Measurements from ENCODE around the gene SLAIN2.
A peak's percentile ranks its signal among the peaks of the same experiment; 100 is the strongest.

Gene SLAIN2

DNA sequence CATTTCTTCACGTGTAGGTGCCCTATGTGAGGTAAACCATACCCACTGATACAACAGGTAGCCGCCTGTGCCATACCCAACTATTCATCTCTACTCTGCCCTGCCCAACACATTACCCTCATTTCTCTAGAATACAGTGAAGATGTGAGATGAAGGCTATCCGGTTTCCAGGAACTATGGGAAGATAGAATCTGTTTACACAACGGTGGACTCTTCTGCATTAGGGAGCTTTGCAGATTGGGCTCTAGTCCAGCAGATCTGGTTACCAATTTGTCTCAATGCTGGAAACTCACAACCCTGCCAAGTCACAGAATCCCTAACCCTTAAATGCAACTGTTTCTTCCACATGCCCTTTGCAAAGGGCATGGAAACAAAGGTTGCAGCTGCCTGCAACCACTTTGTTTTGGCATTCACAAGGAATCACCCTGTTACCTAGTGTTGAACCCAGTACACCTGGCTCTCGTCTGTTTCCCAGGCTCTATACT lies 6.4 kb upstream of the SLAIN2 start:
- Histone ChIP-seq H3K27me3 (ENCODE audit: low read depth, low read length) (no peaks in the 10 kb centered on the region), H3K36me3 (ENCODE audit: control insufficient read depth in 1 of 2, insufficient read depth in 2 of 2, low read length in 2 of 2) (no peaks in the 10 kb centered on the region), H3K9me3 (ENCODE audit: control insufficient read depth in 1 of 2, low read length in 2 of 2) (no peaks in the 10 kb centered on the region), H3K4me1 (ENCODE audit: control insufficient read depth in 1 of 2, insufficient read depth in 2 of 2, low read length in 2 of 2) (no peaks in the 10 kb centered on the region), H3K27ac (ENCODE audit: low read length) (no peak overlapping the region), H3K4me3 (ENCODE audit: low read depth in 1 of 2, low read length in 2 of 2) (no peak overlapping the region)

DNA sequence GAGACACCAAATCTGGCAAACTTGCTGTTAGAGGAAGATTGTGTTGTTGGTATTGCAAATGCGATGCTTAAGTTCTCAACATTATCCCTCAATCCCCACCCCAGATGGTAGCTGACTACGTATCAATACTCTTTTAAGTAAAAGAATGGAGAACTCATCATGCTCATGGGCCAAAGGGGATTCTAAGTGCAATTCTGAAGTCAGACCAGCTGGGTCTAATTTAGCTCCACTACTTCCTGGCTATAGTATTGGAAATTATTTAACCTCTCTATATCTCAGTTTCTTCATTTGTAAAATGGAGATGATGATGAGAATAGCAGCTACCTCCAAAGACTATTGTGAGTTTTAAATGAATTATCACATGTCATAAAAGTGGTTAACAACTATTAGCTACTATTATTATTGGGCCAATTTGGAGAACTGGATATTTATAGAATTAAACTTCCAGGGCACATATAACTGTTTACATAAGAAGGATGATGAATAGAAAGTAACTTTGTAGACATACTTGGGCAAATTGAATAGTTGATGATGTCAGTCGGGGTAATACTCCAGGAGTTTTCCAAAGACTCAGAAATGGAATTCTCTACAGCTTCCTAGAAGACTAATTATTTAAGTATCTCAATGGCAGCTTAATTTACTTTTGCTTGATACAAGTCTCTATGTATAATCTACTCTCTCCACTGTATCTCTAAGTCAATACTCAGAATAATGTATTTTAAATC lies 5.0 kb upstream of the SLAIN2 start:
- H3K9me3 ChIP-seq (ENCODE audit: control insufficient read depth in 1 of 2, low read length in 2 of 2), result no peaks in the 10 kb centered on the region
- H3K4me1 ChIP-seq (ENCODE audit: control insufficient read depth in 1 of 2, insufficient read depth in 2 of 2, low read length in 2 of 2), result no peaks in the 10 kb centered on the region
- H3K27ac ChIP-seq (ENCODE audit: low read length), result no peak overlapping the region
- no peak overlapping the region for H3K4me3 ChIP-seq (ENCODE audit: low read depth in 1 of 2, low read length in 2 of 2)
- H3K27me3 ChIP-seq (ENCODE audit: low read depth, low read length), result no peaks in the 10 kb centered on the region
- peaks cover 0 to 8% of the 10 kb centered on the region in 2 donors for H3K36me3 ChIP-seq (ENCODE audit: control insufficient read depth in 1 of 2, insufficient read depth in 2 of 2, low read length in 2 of 2)

DNA sequence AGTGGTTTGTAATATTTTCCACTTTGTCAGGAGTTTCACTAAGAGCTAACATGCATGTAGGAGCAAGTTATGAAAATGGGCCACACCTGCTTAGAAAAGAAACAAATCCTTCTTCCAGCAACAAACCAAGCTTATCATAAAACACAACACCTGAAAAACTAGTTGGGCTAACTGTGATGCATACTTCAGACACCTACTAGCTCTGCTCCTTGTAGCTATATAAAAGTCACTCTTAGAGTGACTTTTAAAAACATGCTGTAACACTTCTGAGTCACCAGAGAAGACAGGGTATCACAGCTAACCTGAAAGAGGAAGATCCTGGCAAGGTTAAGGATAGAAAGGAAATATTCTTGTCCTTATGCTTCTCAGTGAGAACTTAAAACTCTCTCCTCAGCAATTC lies 3.6 kb upstream of the SLAIN2 start:
- H3K36me3 ChIP-seq (ENCODE audit: control insufficient read depth in 1 of 2, insufficient read depth in 2 of 2, low read length in 2 of 2), result peaks cover 0 to 15% of the 10 kb centered on the region in 2 donors
- no peaks in the 10 kb centered on the region for H3K9me3 ChIP-seq (ENCODE audit: control insufficient read depth in 1 of 2, low read length in 2 of 2)
- peaks cover 0 to 5% of the 10 kb centered on the region in 2 donors for H3K4me1 ChIP-seq (ENCODE audit: control insufficient read depth in 1 of 2, insufficient read depth in 2 of 2, low read length in 2 of 2)
- H3K27ac ChIP-seq (ENCODE audit: low read length), result no peak overlapping the region
- H3K4me3 ChIP-seq (ENCODE audit: low read depth in 1 of 2, low read length in 2 of 2), result no peak overlapping the region
- no peaks in the 10 kb centered on the region for H3K27me3 ChIP-seq (ENCODE audit: low read depth, low read length)

DNA sequence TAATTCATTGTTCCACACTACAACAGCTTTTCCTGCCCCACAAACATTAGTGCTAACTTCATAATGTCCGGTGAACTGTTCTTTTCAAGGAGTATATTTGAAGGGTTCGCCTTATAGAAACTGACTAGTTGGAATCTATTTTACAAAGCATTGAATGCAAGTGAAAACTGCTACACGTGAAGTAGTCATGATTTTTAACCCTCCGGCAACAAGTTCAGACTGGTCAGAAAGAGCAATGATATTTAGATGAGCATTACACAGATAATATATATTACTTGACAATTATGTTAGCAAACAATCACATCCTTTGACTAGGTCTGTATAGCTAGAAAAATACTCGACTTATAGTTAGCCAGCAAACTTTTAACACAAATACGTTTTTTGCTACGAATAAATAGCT lies 1.7 kb upstream of the SLAIN2 start:
- Histone ChIP-seq H3K4me1 (ENCODE audit: control insufficient read depth in 1 of 2, insufficient read depth in 2 of 2, low read length in 2 of 2) (peaks cover 4 to 24% of the 10 kb centered on the region in 2 donors), H3K4me3 (ENCODE audit: low read depth in 1 of 2, low read length in 2 of 2) (no peak overlapping the region), H3K36me3 (ENCODE audit: control insufficient read depth in 1 of 2, insufficient read depth in 2 of 2, low read length in 2 of 2) (peaks cover 0 to 15% of the 10 kb centered on the region in 2 donors), H3K9me3 (ENCODE audit: control insufficient read depth in 1 of 2, low read length in 2 of 2) (no peaks in the 10 kb centered on the region), H3K27me3 (ENCODE audit: low read depth, low read length) (no peaks in the 10 kb centered on the region), H3K27ac (ENCODE audit: low read length) (no peak overlapping the region)

GRCh38 chr4:48340276-48340964 lies 909 bp upstream of the SLAIN2 start:
- no peaks in the 10 kb centered on the region for H3K9me3 ChIP-seq (ENCODE audit: control insufficient read depth in 1 of 2, low read length in 2 of 2)
- peak overlapping the region; percentile 87 to 91 for H3K4me3 ChIP-seq (ENCODE audit: low read depth in 1 of 2, low read length in 2 of 2)
- peaks cover 0 to 15% of the 10 kb centered on the region in 2 donors for H3K36me3 ChIP-seq (ENCODE audit: control insufficient read depth in 1 of 2, insufficient read depth in 2 of 2, low read length in 2 of 2)
- no peaks in the 10 kb centered on the region for H3K27me3 ChIP-seq (ENCODE audit: low read depth, low read length)
- H3K27ac ChIP-seq (ENCODE audit: low read length), result peak overlapping the region; percentile 96
- peaks cover 4 to 31% of the 10 kb centered on the region in 2 donors for H3K4me1 ChIP-seq (ENCODE audit: control insufficient read depth in 1 of 2, insufficient read depth in 2 of 2, low read length in 2 of 2)

DNA sequence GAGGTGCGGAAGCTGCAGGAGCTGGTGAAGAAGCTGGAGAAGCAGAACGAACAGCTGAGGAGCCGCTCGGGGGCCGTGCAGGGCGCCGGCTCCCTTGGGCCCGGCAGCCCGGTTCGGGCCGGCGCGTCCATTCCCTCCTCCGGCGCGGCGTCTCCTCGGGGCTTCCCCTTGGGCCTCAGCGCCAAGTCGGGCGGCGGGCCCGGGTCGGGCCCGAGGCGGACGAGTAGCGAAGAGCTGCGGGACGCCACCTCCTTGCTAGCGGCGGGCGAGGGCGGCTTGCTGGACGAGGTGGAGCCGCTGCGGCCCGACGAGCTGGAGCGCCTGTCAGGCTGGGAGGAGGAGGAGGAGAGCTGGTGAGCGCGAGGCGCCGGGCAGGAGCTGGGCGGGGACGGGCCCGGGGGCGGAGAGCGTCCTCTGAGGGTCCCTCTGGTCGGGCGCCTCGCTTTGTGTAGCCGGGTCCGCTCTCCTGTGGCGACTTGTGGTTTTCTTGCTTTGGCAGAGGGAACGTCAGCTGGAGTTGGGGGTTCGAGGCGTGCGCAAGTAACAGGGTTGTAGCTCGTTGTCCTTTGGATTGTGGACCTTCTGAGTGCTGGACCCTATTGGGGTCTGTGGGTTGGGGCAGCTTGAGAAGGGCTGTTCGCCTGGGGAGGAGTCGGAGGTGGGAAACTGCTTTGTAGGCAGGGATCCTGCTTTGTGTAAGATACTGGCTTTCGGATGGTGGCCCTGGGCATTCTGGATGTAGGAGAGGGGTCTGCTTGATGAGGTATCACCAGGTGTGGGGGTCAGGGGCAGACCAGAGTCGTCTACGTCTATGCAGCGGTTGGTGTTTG lies 662 bp downstream of the SLAIN2 start:
- Histone ChIP-seq H3K27ac (ENCODE audit: low read length) (peak overlapping the region; percentile 88), H3K36me3 (ENCODE audit: control insufficient read depth in 1 of 2, insufficient read depth in 2 of 2, low read length in 2 of 2) (peaks cover 0 to 15% of the 10 kb centered on the region in 2 donors), H3K27me3 (ENCODE audit: low read depth, low read length) (no peaks in the 10 kb centered on the region), H3K4me3 (ENCODE audit: low read depth in 1 of 2, low read length in 2 of 2) (peak overlapping the region; percentile 91 to 96), H3K4me1 (ENCODE audit: control insufficient read depth in 1 of 2, insufficient read depth in 2 of 2, low read length in 2 of 2) (peaks cover 4 to 38% of the 10 kb centered on the region in 2 donors), H3K9me3 (ENCODE audit: control insufficient read depth in 1 of 2, low read length in 2 of 2) (no peaks in the 10 kb centered on the region)

- peak overlapping the region; percentile 88 for H3K27ac ChIP-seq (ENCODE audit: low read length)
- H3K4me1 ChIP-seq (ENCODE audit: control insufficient read depth in 1 of 2, insufficient read depth in 2 of 2, low read length in 2 of 2), result peaks cover 4 to 38% of the 10 kb centered on the region in 2 donors
- no peaks in the 10 kb centered on the region for H3K27me3 ChIP-seq (ENCODE audit: low read depth, low read length)
- peaks cover 0 to 15% of the 10 kb centered on the region in 2 donors for H3K36me3 ChIP-seq (ENCODE audit: control insufficient read depth in 1 of 2, insufficient read depth in 2 of 2, low read length in 2 of 2)
- no peaks in the 10 kb centered on the region for H3K9me3 ChIP-seq (ENCODE audit: control insufficient read depth in 1 of 2, low read length in 2 of 2)
- peak overlapping the region; percentile 91 to 96 for H3K4me3 ChIP-seq (ENCODE audit: low read depth in 1 of 2, low read length in 2 of 2)
These were observed 1.2 kb downstream of the SLAIN2 start for GRCh38 chr4:48342606-48342880.

- H3K4me3 ChIP-seq (ENCODE audit: low read depth in 1 of 2, low read length in 2 of 2), result peak overlapping the region; percentile 91 to 96
- H3K27me3 ChIP-seq (ENCODE audit: low read depth, low read length), result no peaks in the 10 kb centered on the region
- H3K27ac ChIP-seq (ENCODE audit: low read length), result peak overlapping the region; percentile 25
- H3K36me3 ChIP-seq (ENCODE audit: control insufficient read depth in 1 of 2, insufficient read depth in 2 of 2, low read length in 2 of 2), result peaks cover 0 to 15% of the 10 kb centered on the region in 2 donors
- peaks cover 4 to 38% of the 10 kb centered on the region in 2 donors for H3K4me1 ChIP-seq (ENCODE audit: control insufficient read depth in 1 of 2, insufficient read depth in 2 of 2, low read length in 2 of 2)
- H3K9me3 ChIP-seq (ENCODE audit: control insufficient read depth in 1 of 2, low read length in 2 of 2), result no peaks in the 10 kb centered on the region
These were observed 1.7 kb downstream of the SLAIN2 start for GRCh38 chr4:48343035-48343434.

- peak overlapping the region; percentile 91 to 96 for H3K4me3 ChIP-seq (ENCODE audit: low read depth in 1 of 2, low read length in 2 of 2)
- no peaks in the 10 kb centered on the region for H3K27me3 ChIP-seq (ENCODE audit: low read depth, low read length)
- peak overlapping the region; percentile 19 for H3K27ac ChIP-seq (ENCODE audit: low read length)
- H3K4me1 ChIP-seq (ENCODE audit: control insufficient read depth in 1 of 2, insufficient read depth in 2 of 2, low read length in 2 of 2), result peaks cover 4 to 39% of the 10 kb centered on the region in 2 donors
- H3K36me3 ChIP-seq (ENCODE audit: control insufficient read depth in 1 of 2, insufficient read depth in 2 of 2, low read length in 2 of 2), result peaks cover 0 to 15% of the 10 kb centered on the region in 2 donors
- no peaks in the 10 kb centered on the region for H3K9me3 ChIP-seq (ENCODE audit: control insufficient read depth in 1 of 2, low read length in 2 of 2)
These were observed 2.2 kb downstream of the SLAIN2 start for GRCh38 chr4:48343551-48343950.

- H3K27me3 ChIP-seq (ENCODE audit: low read depth, low read length), result no peaks in the 10 kb centered on the region
- H3K4me3 ChIP-seq (ENCODE audit: low read depth in 1 of 2, low read length in 2 of 2), result no peak overlapping the region
- peaks cover 0 to 10% of the 10 kb centered on the region in 2 donors for H3K36me3 ChIP-seq (ENCODE audit: control insufficient read depth in 1 of 2, insufficient read depth in 2 of 2, low read length in 2 of 2)
- no peak overlapping the region for H3K27ac ChIP-seq (ENCODE audit: low read length)
- peaks cover 4 to 44% of the 10 kb centered on the region in 2 donors for H3K4me1 ChIP-seq (ENCODE audit: control insufficient read depth in 1 of 2, insufficient read depth in 2 of 2, low read length in 2 of 2)
- no peaks in the 10 kb centered on the region for H3K9me3 ChIP-seq (ENCODE audit: control insufficient read depth in 1 of 2, low read length in 2 of 2)
These were observed 4.2 kb downstream of the SLAIN2 start for GRCh38 chr4:48345542-48345941.

DNA sequence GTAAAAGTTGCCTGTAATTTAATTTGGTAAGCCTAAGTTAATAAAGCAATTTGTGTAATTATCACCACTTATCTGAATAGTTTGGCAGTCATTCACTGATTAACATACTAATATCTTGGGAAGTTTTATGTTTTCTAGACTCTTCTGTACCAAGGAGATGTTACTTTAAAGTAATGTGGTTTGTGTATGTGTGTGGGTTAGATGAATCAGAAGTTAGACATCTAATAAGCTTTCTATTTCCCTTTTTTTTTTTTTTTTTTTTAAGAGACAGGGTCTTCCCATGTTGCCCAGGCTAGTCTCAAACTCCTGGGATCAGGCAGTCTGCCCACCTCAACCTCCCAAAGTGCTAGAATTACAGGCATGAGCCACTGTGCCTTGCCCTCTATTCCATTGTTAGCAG lies 5.3 kb downstream of the SLAIN2 start:
- Histone ChIP-seq H3K9me3 (ENCODE audit: control insufficient read depth in 1 of 2, low read length in 2 of 2) (no peaks in the 10 kb centered on the region), H3K4me1 (ENCODE audit: control insufficient read depth in 1 of 2, insufficient read depth in 2 of 2, low read length in 2 of 2) (peaks cover 4 to 53% of the 10 kb centered on the region in 2 donors), H3K27ac (ENCODE audit: low read length) (no peak overlapping the region)

More for the DNA sequence above, 5.3 kb downstream of the SLAIN2 start:
- Histone ChIP-seq H3K4me3 (ENCODE audit: low read depth in 1 of 2, low read length in 2 of 2) (no peak overlapping the region), H3K27me3 (ENCODE audit: low read depth, low read length) (no peaks in the 10 kb centered on the region), H3K36me3 (ENCODE audit: control insufficient read depth in 1 of 2, insufficient read depth in 2 of 2, low read length in 2 of 2) (peaks cover 0 to 4% of the 10 kb centered on the region in 2 donors)
